GM23338 (cell line): Measurements from ENCODE around the gene ZPBP2.

Experiments
- CREB1 ChIP-seq: fragments of 250-450 bp; sonication (Bioruptor Pico); IDR thresholded peaks from 2 replicates; pipeline ENCODE4 v1.5.0; 2020; ENCODE audit warnings: low read depth, mild to moderate bottlenecking, moderate library complexity
- CTCF ChIP-seq, 2 experiments: fragments of 200-600 bp in 1 of 2; sonication (generic) in 1 of 2; conservative IDR thresholded peaks; 2 replicates each; pipeline versions ENCODE4 v1.5.1 to v1.6.1; 2016 to 2017; ENCODE audit warnings: antibody characterized with exemption in 2 of 2, low read depth in 2 of 2, mild to moderate bottlenecking in 2 of 2, moderate library complexity in 1 of 2
- ETS1 ChIP-seq: IDR thresholded peaks from 2 replicates; pipeline ENCODE4 v1.6.1; 2016; ENCODE audit warnings: antibody characterized with exemption
- EZH2 ChIP-seq: fragments of 200-600 bp; sonication (generic); IDR thresholded peaks from one replicate; pipeline ENCODE4 v1.8.0; 2017; ENCODE audit warnings: antibody characterized with exemption, mild to moderate bottlenecking, low read depth; ENCODE audit not compliant: unreplicated experiment
- EZH2phosphoT487 ChIP-seq: fragments of 200-600 bp; sonication (generic); IDR thresholded peaks from one replicate; pipeline ENCODE4 v1.8.1; 2018; ENCODE audit warnings: antibody characterized with exemption; ENCODE audit not compliant: unreplicated experiment
- JUNB ChIP-seq: IDR thresholded peaks from one replicate; pipeline ENCODE4 v1.6.1; 2016; ENCODE audit warnings: antibody characterized with exemption; ENCODE audit not compliant: unreplicated experiment
- NANOG ChIP-seq: IDR thresholded peaks from 2 replicates; pipeline ENCODE4 v1.6.1; 2016; ENCODE audit warnings: antibody characterized with exemption, borderline replicate concordance
- POLR2AphosphoS5 ChIP-seq: IDR thresholded peaks from 2 replicates; pipeline ENCODE4 v1.6.1; 2016; ENCODE audit warnings: antibody characterized with exemption, low read depth
- REST ChIP-seq: IDR thresholded peaks from one replicate; pipeline ENCODE4 v1.6.1; 2018; ENCODE audit warnings: antibody characterized with exemption; ENCODE audit not compliant: unreplicated experiment
- STAT1 ChIP-seq: IDR thresholded peaks from one replicate; pipeline ENCODE4 v1.6.1; 2016; ENCODE audit warnings: antibody characterized with exemption; ENCODE audit not compliant: unreplicated experiment
- ZNF114 ChIP-seq: fragments of 250-450 bp; sonication (Bioruptor Pico); IDR thresholded peaks from 2 replicates; pipeline ENCODE4 v1.5.0; 2020; ENCODE audit warnings: mild to moderate bottlenecking, moderate library complexity
- ZNF331 ChIP-seq: fragments of 250-450 bp; sonication (Bioruptor Pico); IDR thresholded peaks from 2 replicates; pipeline ENCODE4 v1.5.0; 2020; ENCODE audit warnings: low read depth, mild to moderate bottlenecking, moderate library complexity

GRCh38 chr17:39889200-39889599, 21.2 kb downstream of the ZPBP2 start:
- TF ChIP-seq REST (no peak), EZH2 (no peak), CTCF (conservative IDR thresholded peaks at IDR 0.05; ENCODE audit: low read depth in 2 of 2) (no peak), EZH2phosphoT487 (no peak), POLR2AphosphoS5 (no peak), CREB1 (CRISPR knock-in tag) (no peak), ETS1 (no peak), ZNF114 (CRISPR knock-in tag) (no peak), JUNB (no peak), STAT1 (no peak), NANOG (no peak), ZNF331 (CRISPR knock-in tag) (no peak)
